HEK293 (cell line): Measurements from ENCODE around the gene CLDN7.

Experiments
- AEBP2 ChIP-seq: fragments of 450-650 bp; formaldehyde crosslinking; IDR thresholded peaks from 2 replicates; pipeline ENCODE4 v1.5.1; 2016; ENCODE audit warnings: missing biosample characterization, missing genetic modification characterization, borderline replicate concordance
- SP2 ChIP-seq: fragments of 450-650 bp; formaldehyde crosslinking; IDR thresholded peaks from 2 replicates; pipeline ENCODE4 v1.5.1; 2016; ENCODE audit warnings: missing biosample characterization, missing genetic modification characterization
- SP7 ChIP-seq: fragments of 450-650 bp; formaldehyde crosslinking; IDR thresholded peaks from 2 replicates; pipeline ENCODE4 v1.5.1; 2016; ENCODE audit warnings: missing biosample characterization, missing genetic modification characterization
- TSHZ1 ChIP-seq: fragments of 450-650 bp; formaldehyde crosslinking; IDR thresholded peaks from 2 replicates; pipeline ENCODE4 v1.5.1; 2016; ENCODE audit warnings: missing biosample characterization, missing genetic modification characterization, borderline replicate concordance
- ZBTB10 ChIP-seq: fragments of 450-650 bp; formaldehyde crosslinking; IDR thresholded peaks from 2 replicates; pipeline ENCODE4 v1.5.1; 2016; ENCODE audit warnings: missing biosample characterization, missing genetic modification characterization
- ZBTB17 ChIP-seq: fragments of 450-650 bp; formaldehyde crosslinking; IDR thresholded peaks from 2 replicates; pipeline ENCODE4 v1.5.1; 2016; ENCODE audit warnings: missing biosample characterization, missing genetic modification characterization
- ZBTB26 ChIP-seq: fragments of 450-650 bp; formaldehyde crosslinking; optimal IDR thresholded peaks from 2 replicates; pipeline ENCODE3; 2016; ENCODE audit warnings: missing biosample characterization, mild to moderate bottlenecking, missing genetic modification characterization
- ZNF175 ChIP-seq: fragments of 450-650 bp; formaldehyde crosslinking; IDR thresholded peaks from 2 replicates; pipeline ENCODE4 v1.5.1; 2016; ENCODE audit warnings: missing biosample characterization, missing genetic modification characterization
- ZNF248 ChIP-seq: fragments of 450-650 bp; formaldehyde crosslinking; IDR thresholded peaks from 2 replicates; pipeline ENCODE4 v1.5.1; 2017; ENCODE audit warnings: missing biosample characterization, missing genetic modification characterization
- ZNF362 ChIP-seq: fragments of 450-650 bp; formaldehyde crosslinking; IDR thresholded peaks from 2 replicates; pipeline ENCODE4 v1.5.1; 2016; ENCODE audit warnings: missing biosample characterization, missing genetic modification characterization
- ZNF366 ChIP-seq: fragments of 450-650 bp; formaldehyde crosslinking; conservative IDR thresholded peaks from 2 replicates; pipeline ENCODE4 v1.5.1; 2016; ENCODE audit warnings: missing biosample characterization, missing genetic modification characterization
- ZNF600 ChIP-seq: fragments of 450-650 bp; formaldehyde crosslinking; IDR thresholded peaks from 2 replicates; pipeline ENCODE4 v1.5.1; 2016; ENCODE audit warnings: missing biosample characterization, missing genetic modification characterization
- ZNF837 ChIP-seq: fragments of 450-650 bp; formaldehyde crosslinking; IDR thresholded peaks from 2 replicates; pipeline ENCODE4 v1.5.1; 2016; ENCODE audit warnings: missing biosample characterization, missing genetic modification characterization

The CLDN7 gene

GRCh38 chr17:7262935-7263800, 890 bp upstream of the CLDN7 start (continued):
- no peak for TF ChIP-seq AEBP2 (tag by site-specific recombination)
- peak; percentile 17 for TF ChIP-seq ZBTB26 (tag by site-specific recombination)
- peak; percentile 45 for TF ChIP-seq SP2 (tag by site-specific recombination)
- peak; percentile 38; the same call in 1 of the 2 replicates for TF ChIP-seq ZNF362 (tag by site-specific recombination)
- peak; percentile 27; the same call in 1 of the 2 replicates for TF ChIP-seq SP7 (tag by site-specific recombination)
- TF ChIP-seq TSHZ1 (tag by site-specific recombination) = 0 out of 2 replicates have a peak, but pooled peaks have one; percentile 30
- peak; percentile 93 for TF ChIP-seq ZBTB17 (tag by site-specific recombination)
- peak; percentile 12; the same call in 1 of the 2 replicates for TF ChIP-seq ZBTB10 (tag by site-specific recombination)
- TF ChIP-seq ZNF248 (tag by site-specific recombination) = no peak
- TF ChIP-seq ZNF837 (tag by site-specific recombination) = no peak
- peak; percentile 98 for TF ChIP-seq ZNF600
- TF ChIP-seq ZNF175 = no peak
- TF ChIP-seq ZNF366 (tag by site-specific recombination) = peak; percentile 96
